Ecto neural progenitor cell (in vitro differentiated cells): ENCODE results near the gene ALKBH3.

Source experiments
- DNase-seq: peaks from one replicate; pipeline ENCODE4 v3.0.0-alpha.2; 2018; ENCODE audit warnings: low spot score

ALKBH3 gene

DNA sequence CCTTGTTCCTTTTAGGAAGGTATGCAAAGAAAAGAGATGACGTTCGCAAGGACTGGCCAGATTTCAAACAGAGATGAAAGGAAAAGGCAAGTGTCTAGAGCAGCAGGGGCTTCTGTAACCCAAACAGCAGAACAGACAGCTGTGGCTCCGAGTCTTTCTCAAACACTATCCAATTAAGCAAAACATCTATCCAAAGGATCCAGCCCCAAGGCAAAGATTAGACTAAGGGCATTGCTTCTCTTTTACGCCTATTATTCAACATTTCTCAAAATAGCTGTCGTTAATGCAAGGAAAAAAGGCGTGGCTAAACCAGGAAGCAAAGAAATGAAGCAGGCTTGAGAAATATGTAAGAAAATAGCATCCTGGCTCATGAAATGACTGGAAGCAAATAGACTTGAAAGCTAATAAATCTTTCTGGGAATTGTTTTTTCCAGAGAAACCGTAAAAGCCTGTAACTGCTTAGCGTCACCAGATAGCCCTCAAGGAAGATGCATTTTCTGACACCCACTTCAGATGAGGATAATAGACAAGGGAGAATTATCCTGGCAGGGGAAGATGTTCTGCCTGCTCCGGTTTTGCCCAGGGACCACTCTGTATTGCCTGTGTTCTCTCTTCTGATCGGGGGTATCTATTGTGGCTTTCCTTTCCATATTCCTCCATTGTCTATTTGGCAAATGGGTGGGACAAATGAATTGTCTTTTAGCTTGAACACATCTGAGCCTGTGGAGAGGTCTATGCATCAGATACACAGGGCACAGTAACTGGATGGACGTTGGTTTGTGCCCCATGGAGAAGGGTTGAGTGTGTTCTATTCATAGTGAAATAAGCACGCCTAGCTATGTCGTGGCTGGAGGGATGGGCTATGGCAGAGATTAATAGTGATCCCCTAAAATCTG lies 82.0 kb downstream of the ALKBH3 start:
- DNase-seq = no peak

DNA sequence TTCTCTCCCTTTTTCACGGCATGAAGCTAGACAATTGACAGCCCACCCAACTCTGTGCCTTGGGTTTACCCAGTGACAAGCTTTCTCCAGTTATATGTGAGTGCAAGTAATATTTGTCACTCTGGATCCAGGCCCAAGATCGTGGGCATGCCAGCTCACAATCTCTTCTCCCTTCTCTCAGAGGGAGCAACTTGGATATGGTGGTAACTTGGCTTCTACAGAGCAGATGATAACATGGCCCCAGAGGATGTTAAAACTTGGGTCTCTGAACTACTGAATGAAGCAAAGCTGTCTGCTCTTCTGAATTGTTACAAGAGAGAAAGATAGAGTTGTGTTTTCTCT lies 82.6 kb downstream of the ALKBH3 start:
- no peak for DNase-seq

DNA sequence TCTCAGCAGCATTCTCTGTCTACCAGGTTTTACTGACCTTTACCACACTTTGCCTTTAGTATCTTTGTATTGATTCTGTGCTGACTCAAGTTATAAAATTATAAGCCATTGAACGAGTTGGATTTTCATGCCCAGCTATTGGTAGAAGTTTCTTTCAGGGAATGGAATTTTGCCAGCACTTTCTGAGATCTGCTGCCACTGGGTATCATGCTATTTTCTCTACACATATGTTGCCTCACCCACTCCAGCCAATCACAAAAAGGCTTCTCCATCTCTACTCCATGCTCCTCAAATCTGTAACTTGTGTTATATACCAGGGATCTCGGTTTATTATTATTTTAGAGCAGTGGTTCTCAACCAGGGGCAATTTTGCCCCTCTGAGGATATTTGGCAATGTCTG lies 87.0 kb downstream of the ALKBH3 start:
- no peak for DNase-seq

DNA sequence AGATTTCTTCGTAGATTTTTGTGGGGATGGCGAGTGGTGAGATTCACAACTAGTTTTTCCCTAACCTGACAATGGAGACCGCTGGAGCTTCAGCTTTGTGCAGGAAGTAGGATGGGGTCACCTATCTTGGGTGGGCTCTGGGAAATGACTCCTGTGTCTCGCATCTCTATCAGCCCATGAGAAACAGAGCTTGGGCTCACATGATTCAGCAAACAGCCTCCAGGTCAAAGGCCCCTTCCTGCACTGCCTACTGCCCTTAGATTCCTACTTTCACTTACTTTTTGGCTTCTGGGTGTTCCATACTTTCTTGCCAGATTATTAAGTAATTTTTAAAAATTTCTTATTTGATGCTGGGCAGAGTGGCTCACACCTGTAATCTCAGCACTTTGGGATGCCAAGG lies 88.1 kb downstream of the ALKBH3 start:
- DNase-seq = no peak

DNA sequence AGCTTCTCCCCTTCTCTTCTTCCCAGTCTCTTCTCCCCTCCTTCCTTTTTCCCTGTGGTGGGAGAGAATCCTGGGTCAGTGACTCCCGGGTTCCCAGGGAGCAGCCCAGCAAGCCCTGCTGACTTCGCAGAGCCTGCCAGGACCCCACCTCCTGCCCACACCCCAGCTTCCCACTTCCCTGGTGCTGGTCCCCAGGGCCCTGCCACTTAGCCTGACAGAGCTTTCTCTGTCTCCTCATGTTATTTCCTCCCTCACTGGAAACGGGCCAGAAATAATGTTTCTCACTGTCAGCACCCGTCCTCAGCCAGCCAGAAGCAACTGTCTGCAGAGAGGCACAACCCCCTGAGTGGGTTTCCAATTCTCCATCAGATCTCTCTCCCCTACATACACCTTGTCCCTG lies 88.9 kb downstream of the ALKBH3 start:
- no peak for DNase-seq
